SH-SY5Y (cell line): ENCODE data around the gene HNRNPUL1.

ENCODE experiments used
- GATA2 ChIP-seq: IDR thresholded peaks from 2 replicates; pipeline ENCODE4 v1.6.1; 2011; ENCODE audit warnings: mild to moderate bottlenecking, low read depth, low read length
- GATA3 ChIP-seq: IDR thresholded peaks from 2 replicates; pipeline ENCODE4 v1.6.1; 2011; ENCODE audit warnings: low read depth, mild to moderate bottlenecking, low read length, moderate library complexity

- TF ChIP-seq GATA2 (no peak), GATA3 (no peak)
These were observed 91.6 kb downstream of the HNRNPUL1 start for GRCh38 chr19:41355802-41356201.
